ENCODE data around the gene FAAP20.
A peak's percentile ranks its signal among the peaks of the same experiment; 100 is the strongest.

Gene FAAP20

GRCh38 chr1:2204415-2205190 is 10.0 kb upstream of the FAAP20 start:
- H3K4me3 ChIP-seq (ENCODE audit: low read length, poor library complexity, severe bottlenecking) = peak overlapping the region; percentile 51
- H3K27me3 ChIP-seq (ENCODE audit: insufficient read depth, low read length, poor library complexity, severe bottlenecking) = no peaks in the 10 kb centered on the region
- H3K9me3 ChIP-seq (ENCODE audit: insufficient read depth, low read depth, low read length) = no peaks in the 10 kb centered on the region
- H4K20me1 ChIP-seq (ENCODE audit: insufficient read depth, low read length, poor library complexity, severe bottlenecking) = no peaks in the 10 kb centered on the region
- no peak for TF ChIP-seq CTCF (conservative IDR thresholded peaks at IDR 0.05; ENCODE audit: low read length)
- TF ChIP-seq EZH2phosphoT487 (IDR thresholded peaks at IDR 0.05; ENCODE audit: borderline replicate concordance) = no peak
- no peaks in the 10 kb centered on the region for H3F3A ChIP-seq (ENCODE audit: low read depth)
- H3K79me2 ChIP-seq (ENCODE audit: insufficient read depth, low read length) = no peaks in the 10 kb centered on the region
- H3K4me2 ChIP-seq (ENCODE audit: low read depth, low read length, poor library complexity, severe bottlenecking) = peak overlapping the region; percentile 74
- H2AFZ ChIP-seq (ENCODE audit: low read length) = no peak overlapping the region; the same call in 1 of the 2 replicates
- H3K36me3 ChIP-seq (ENCODE audit: insufficient read depth, low read length) = no peaks in the 10 kb centered on the region
- no peaks in the 10 kb centered on the region for H3K9me2 ChIP-seq (replicated peaks; ENCODE audit: low read depth, low read length)
- no peak overlapping the region for H3K9ac ChIP-seq (ENCODE audit: low read depth, low read length, poor library complexity, severe bottlenecking)
- peaks cover 9% of the 10 kb centered on the region for H3K4me1 ChIP-seq (ENCODE audit: insufficient read depth, low read length, poor library complexity, severe bottlenecking)

- peak overlapping the region; percentile 74 for H3K4me2 ChIP-seq (ENCODE audit: low read depth, low read length, poor library complexity, severe bottlenecking)
Observed at GRCh38 chr1:2203671-2204414, 9.3 kb upstream of the FAAP20 start.

GRCh38 chr1:2202843-2203601 is 8.4 kb upstream of the FAAP20 start:
- H3K4me3 ChIP-seq (ENCODE audit: low read length, poor library complexity, severe bottlenecking) = no peak overlapping the region
- H3K27me3 ChIP-seq (ENCODE audit: insufficient read depth, low read length, poor library complexity, severe bottlenecking) = no peaks in the 10 kb centered on the region
- H3K4me1 ChIP-seq (ENCODE audit: insufficient read depth, low read length, poor library complexity, severe bottlenecking) = peaks cover 9% of the 10 kb centered on the region
- H2AFZ ChIP-seq (ENCODE audit: low read length) = no peak overlapping the region
- no peak overlapping the region for H3K4me2 ChIP-seq (ENCODE audit: low read depth, low read length, poor library complexity, severe bottlenecking)
- TF ChIP-seq CTCF (conservative IDR thresholded peaks at IDR 0.05; ENCODE audit: low read length) (no peak), EZH2phosphoT487 (IDR thresholded peaks at IDR 0.05; ENCODE audit: borderline replicate concordance) (no peak)
- H4K20me1 ChIP-seq (ENCODE audit: insufficient read depth, low read length, poor library complexity, severe bottlenecking) = no peaks in the 10 kb centered on the region
- no peaks in the 10 kb centered on the region for H3K9me3 ChIP-seq (ENCODE audit: insufficient read depth, low read depth, low read length)
- H3K79me2 ChIP-seq (ENCODE audit: insufficient read depth, low read length) = no peaks in the 10 kb centered on the region
- no peak overlapping the region for H3K9ac ChIP-seq (ENCODE audit: low read depth, low read length, poor library complexity, severe bottlenecking)
- no peaks in the 10 kb centered on the region for H3K9me2 ChIP-seq (replicated peaks; ENCODE audit: low read depth, low read length)
- H3K36me3 ChIP-seq (ENCODE audit: insufficient read depth, low read length) = no peaks in the 10 kb centered on the region
- no peaks in the 10 kb centered on the region for H3F3A ChIP-seq (ENCODE audit: low read depth)

More at GRCh38 chr1:2203671-2204414, 9.3 kb upstream of the FAAP20 start:
- Histone ChIP-seq H3K4me3 (ENCODE audit: low read length, poor library complexity, severe bottlenecking) (peak overlapping the region; percentile 51), H2AFZ (ENCODE audit: low read length) (no peak overlapping the region), H3K79me2 (ENCODE audit: insufficient read depth, low read length) (no peaks in the 10 kb centered on the region), H3K9me3 (ENCODE audit: insufficient read depth, low read depth, low read length) (no peaks in the 10 kb centered on the region), H3K27me3 (ENCODE audit: insufficient read depth, low read length, poor library complexity, severe bottlenecking) (no peaks in the 10 kb centered on the region), H3K9me2 (replicated peaks; ENCODE audit: low read depth, low read length) (no peaks in the 10 kb centered on the region), H4K20me1 (ENCODE audit: insufficient read depth, low read length, poor library complexity, severe bottlenecking) (no peaks in the 10 kb centered on the region), H3F3A (ENCODE audit: low read depth) (no peaks in the 10 kb centered on the region), H3K9ac (ENCODE audit: low read depth, low read length, poor library complexity, severe bottlenecking) (no peak overlapping the region), H3K36me3 (ENCODE audit: insufficient read depth, low read length) (no peaks in the 10 kb centered on the region), H3K4me1 (ENCODE audit: insufficient read depth, low read length, poor library complexity, severe bottlenecking) (peaks cover 9% of the 10 kb centered on the region)
- no peak for TF ChIP-seq EZH2phosphoT487 (IDR thresholded peaks at IDR 0.05; ENCODE audit: borderline replicate concordance)

Measured in Loucy (cell line).